Right renal pelvis (tissue), 4 donors: ENCODE measurements around the gene SCAI. TPM values are rescaled to one million over a fixed set of nuclear protein-coding genes. Genes with fewer than 3 reads are reported as not detected.

ENCODE experiments used
- DNase-seq, 4 donors: peaks; one replicate each; pipeline ENCODE4 v3.0.0-alpha.2; 2013; ENCODE audit warnings: low read depth in 4 of 4, low spot score in 3 of 4, missing footprints in 1 of 4
- polyA plus RNA-seq, 4 donors: library from polyadenylated mRNA; unstranded; fragments of 120-200 nt; gene quantifications; one replicate each; pipeline ENCODE4 v1.2.1, GENCODE V29; 2013; ENCODE audit not compliant: insufficient read length in 4 of 4

Gene SCAI
- polyA plus RNA-seq, 4 donors: 8.9 to 12.4 (median 11.0) TPM

DNA sequence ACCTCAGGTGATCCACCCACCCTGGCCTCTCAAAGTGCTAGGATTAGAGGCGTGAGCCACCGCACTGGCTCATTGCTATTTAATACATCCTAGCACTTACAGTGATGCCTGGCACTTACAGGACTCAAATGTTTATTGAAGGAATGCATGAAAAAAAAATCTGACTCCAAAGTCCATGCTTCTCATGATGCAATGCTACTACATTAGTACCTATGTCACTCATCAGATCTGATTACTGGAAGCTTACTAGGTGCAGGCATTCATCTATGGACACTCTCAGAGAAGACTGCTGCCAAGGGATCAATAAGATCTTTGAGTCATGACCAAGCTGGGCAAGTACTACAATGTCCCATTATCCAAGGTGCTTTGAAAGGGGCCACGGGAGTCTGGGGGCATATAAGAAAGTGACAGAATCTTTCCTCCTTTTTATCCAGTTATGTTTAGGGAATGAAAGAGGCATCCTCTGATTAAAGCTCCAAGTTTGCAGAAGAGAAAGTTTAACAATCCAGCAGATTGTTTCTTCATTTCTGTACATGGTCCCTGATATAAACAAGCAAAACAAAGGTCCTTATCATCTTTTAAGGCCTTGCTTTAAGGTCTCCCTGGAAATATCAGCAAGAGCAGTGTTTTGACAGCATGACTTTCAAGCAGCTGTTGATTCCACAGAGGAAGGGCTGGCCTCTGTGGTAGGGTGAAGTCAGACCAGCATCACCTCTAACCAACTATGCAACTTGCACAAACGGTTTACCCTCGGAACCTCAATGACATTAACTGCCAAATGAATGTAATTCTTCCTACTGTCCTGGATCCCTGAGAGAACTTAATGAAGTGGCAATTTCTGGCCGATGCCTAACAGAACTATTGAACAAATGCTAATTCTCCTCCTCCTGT, 245.5 kb downstream of the SCAI start:
- no peak for DNase-seq

DNA sequence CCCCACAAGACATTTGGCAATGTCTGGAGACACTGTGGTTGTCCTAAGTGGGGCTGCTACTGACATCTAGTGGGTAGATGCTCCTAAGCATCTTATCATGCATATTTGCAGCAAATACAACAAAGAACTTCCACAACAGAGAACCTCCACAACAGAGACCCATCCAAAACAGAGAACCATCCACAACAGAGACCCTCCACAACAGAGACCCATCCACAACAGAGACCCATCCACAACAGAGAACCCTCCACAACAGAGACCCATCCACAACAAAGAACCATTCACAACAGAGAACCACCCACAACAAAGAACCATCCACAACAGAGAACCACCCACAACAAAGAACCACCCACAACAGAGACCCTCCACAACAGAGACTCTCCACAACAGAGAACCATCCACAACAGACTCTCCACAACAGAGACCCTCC, 248.6 kb downstream of the SCAI start:
- DNase-seq: no peak

DNA sequence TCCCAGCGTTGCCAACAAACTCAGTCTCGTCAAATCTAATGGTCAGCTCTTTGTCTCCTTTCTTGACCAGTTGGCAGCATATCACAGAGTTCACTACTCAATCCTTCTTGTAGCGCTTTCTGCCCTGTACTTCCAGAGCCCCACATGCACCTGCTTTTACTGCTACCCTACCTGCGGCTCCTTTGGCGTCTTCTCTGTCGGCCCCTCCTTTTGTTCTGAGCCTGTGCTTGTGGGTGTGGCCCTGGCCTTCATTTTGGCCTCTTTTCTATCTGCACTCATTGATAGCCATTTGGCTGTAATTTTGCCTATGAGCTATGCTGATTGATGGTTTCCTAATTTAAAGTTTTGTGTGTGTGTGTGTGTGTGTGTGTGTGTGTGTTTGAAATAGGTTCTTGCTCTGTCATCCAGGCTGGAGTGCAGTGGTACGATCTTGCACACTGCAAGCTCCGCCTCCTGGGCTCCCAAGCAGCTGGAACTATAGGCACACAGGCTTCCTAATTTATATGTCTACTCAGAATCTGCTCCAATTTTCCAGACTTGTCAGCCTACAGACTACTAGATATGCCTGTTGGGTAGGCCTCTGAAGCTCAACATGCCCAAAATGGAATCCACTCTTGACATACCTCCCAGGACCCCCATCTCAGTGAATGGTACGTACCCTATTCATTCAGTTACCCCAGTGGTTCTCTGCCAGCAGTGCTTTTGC, 249.1 kb downstream of the SCAI start:
- no peak for DNase-seq

Other genes with a start within 250 kb of the SCAI start
- 10 to 100 TPM; 14.5 to 15.7 (median 15.0) TPM for gene GOLGA1, start 202.4 kb downstream of the SCAI start, polyA plus RNA-seq
- 10 to 100 TPM; 52.4 to 65.2 (median 62.5) TPM for gene PPP6C, start 46.3 kb upstream of the SCAI start, polyA plus RNA-seq
- gene RABEPK, start 57.0 kb upstream of the SCAI start, polyA plus RNA-seq: 10 to 100 TPM; 20.9 to 23.2 (median 21.9) TPM
- gene HSPA5, start 97.8 kb upstream of the SCAI start, polyA plus RNA-seq: 100 to 1,000 TPM; 404 to 466 (median 435) TPM
- 10 to 100 TPM; 27.3 to 31.7 (median 29.5) TPM for gene GAPVD1, start 118.3 kb upstream of the SCAI start, polyA plus RNA-seq